Upper lobe of left lung (tissue), 4 donors: ENCODE data around the gene LMTK3.

Source experiments
- CTCF ChIP-seq, 6 experiments: fragments of 450-650 bp in 4 of 6; fragments of 200-600 bp in 2 of 6; sonication (generic) in 2 of 6; IDR thresholded peaks; one replicate each; pipeline ENCODE4 v1.5.1; 2016 to 2019; ENCODE audit warnings: antibody characterized with exemption in 6 of 6
- POLR2A ChIP-seq, 4 donors: fragments of 450-650 bp; IDR thresholded peaks; one replicate each; pipeline ENCODE4 v1.5.1; 2016 to 2017; ENCODE audit warnings: antibody characterized with exemption in 4 of 4, mild to moderate bottlenecking in 2 of 4

GRCh38 chr19:48451624-48452023, 60.0 kb downstream of the LMTK3 start:
- no peak for TF ChIP-seq CTCF (IDR thresholded peaks at IDR 0.05)
- TF ChIP-seq POLR2A (IDR thresholded peaks at IDR 0.05): no peak
